Activated CD8-positive, alpha-beta memory T cell treated with anti-CD3 and anti-CD28 coated beads, Interleukin-2, amount 50 U/mL, for 4 hours (primary cell): Measurements from ENCODE around the gene TEK.

Experiments used
- DNase-seq: peaks from one replicate; pipeline ENCODE4 v3.0.0-alpha.2; 2020

The TEK gene

DNA sequence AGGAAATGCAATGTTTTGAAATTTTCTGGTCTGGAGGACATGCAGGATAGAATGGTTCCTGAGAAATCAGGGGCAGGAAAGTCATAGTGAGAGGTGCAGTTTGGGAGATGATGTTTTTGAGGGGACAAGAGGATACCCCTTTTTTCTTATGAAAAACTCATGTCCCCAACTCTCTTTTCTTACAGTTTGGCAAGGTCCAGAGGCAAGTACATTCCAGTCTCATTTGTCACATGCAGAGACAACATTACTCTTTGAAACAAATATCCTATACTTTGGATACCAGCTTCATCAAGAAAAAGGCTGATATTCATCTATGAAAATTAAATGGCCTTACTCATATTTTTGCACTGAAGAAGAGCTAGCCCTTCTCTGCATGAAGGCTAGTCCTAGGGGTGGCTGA lies 139.7 kb downstream of the TEK start:
- DNase-seq: no peak

DNA sequence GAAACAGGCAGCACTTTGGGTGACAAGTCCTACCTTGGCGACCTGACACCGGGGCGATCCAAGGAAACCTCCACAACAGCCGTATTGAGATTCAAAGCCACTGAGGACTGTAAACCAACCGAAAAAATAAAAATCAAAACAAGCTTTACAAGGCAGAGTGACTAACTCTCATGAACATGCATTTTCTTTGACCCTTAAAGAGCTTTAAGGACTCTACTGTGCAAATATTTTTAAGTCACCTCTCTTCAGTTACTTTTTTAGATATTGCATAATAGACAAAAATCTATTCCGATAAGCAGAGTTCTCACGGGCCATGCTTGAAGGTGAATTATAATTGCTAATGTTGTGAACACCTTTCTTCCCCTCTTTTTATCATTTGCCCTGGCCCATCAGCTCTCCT lies 149.6 kb downstream of the TEK start:
- no peak for DNase-seq

DNA sequence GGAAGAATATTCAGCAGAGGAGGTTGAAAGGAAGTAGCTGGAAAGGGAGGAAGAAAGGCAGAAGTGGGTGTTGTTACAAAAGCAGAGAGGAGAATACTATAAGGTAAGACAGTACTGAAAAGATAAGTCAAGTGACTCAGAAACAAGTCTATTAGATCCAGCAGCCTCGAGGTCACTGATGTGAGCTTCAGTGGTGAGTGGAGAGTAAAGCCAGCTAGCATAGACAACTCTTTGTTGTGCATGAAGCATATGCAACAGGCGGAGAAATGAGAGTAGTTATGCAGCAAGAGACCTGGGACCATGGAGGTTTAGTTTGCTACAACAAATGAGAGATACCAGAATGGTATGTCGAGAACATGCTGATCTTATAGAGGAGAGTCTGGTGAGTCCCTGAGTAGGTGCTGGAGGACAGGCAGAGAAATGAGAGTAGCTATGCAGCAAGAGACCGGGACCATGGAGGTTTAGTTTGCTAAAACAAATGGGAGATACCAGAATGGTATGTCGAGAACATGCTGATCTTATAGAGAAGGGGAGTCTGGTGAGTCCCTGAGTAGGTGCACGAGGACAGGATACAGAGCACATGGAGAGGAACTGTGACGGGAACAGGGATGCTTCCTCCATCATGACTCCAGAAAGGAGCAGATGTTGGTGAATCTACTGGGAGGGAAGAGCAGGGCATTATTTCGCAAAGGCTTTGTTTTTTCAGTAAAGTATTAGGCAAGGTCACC lies 151.9 kb downstream of the TEK start:
- DNase-seq: no peak

DNA sequence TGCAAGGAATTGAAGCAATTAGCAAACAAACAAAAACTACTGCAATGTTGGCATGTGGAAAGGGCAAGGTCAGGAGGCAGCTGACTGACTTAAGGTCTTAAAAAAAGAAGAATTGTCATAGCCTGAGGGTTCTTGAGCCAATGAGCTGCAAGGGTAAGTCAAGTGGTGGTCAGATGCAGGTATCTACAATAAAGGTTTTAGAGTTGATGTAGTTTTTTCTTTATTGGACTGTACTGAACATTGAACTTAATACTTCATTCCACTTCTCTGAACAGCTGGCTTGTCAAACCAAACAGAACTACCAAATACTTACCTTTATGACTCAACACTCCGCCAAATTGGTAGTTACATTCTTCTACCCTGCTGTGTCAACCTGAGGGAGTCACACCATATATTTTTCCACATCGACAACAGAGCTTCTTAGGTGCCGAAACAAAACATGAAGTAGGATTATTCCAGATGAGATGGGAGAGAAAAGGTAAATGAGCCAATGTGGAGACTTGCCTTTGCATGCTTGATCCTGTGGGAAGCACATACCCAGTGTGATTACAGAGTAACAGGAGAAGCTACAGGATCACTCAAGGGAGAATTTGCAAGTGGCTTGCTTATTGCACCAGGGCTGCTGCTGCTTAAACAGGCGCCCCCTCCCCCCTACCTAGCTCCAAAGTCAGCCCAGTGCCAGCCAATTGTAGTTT lies 152.6 kb downstream of the TEK start:
- no peak for DNase-seq

DNA sequence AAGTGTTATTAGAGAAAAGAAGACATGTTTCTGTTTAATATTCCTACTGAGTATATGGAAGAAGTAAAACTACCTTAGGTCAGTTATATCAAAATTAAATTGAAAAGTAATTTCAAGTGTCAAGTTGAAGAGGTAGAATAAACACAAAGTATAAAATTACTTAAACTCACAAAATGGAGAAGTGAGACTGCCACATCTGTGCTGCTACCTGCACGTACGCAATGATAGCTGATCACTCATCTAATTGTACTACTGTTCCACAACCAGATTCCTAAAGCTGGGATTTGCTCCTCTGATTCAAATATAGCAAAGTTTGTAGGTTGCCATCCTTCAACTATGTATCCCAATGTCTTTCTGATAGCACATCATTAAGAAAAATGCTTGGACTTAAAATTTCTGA lies 163.1 kb downstream of the TEK start:
- DNase-seq: no peak

DNA sequence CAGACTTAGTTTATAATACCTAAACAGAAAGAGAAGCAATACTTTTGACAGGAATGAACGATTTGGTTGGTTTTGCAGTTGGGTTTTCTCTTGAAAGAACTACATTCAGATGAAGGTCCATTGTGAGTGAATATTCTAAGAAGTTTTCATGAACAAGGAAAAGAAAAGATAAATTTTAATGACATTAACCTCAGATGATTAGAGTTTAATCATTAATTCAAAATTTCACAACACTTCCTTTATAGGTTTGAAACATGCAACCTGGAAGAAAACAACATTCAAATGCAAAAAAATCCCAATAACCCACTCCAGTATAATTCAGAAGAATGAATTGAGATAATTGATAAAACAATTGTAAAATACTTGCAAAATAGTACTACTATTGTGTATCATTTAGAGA lies 164.2 kb downstream of the TEK start:
- no peak for DNase-seq

DNA sequence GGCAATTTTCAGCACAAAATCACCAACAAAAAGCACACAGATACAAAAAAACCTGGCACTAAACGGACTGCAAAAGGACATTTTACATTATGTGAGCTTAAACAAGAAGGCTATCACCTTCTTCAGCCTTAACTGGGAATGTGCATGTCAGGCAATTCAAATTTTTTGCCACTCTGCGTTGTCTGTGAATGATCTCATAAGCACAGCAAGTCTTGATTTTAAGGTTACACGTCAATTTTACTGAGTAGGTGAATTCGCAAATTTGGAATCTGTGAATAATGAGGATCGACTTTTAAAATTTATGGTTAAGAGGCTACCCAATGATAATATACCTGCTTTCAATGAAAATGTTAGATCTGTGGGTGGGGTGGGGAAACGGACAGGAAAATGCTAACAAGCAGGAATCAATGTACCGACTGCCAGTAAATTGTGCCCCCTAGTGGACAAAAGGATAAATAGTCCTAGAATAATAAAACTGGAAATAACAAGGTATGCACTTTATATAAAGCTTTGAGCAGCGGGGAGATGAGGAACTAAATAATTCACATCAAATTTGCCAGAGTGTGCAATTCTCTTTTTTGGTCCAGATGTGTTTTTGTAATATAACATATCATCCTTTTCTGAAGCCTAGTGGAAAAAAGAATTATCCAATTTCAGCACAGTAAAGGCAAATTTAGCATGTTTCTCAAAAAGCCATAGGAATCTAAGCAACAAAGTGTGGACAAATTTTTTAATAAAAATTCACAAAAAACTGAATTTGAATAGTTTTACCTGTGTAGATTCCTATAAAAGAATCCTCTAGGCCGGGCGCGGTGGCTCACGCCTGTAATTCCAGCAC lies 167.4 kb downstream of the TEK start:
- DNase-seq: no peak

DNA sequence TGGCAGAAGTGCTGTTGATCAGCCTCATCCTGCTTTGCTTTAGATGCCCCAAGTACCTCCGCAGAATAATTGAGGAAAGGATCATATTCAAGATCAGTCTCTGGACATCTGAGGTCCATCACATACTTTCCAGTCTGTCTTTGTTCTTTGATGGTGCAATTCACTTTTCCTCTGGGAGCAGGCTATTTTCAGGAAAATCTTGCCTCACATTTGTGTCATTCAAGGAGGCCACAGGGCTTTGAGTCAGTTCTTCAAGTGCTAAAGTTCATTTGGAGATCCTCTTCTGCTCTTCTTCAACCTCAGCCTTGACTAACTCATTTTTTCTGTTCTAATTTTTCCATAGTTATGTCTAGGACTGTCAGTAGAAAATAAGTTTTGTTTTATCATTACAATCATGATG lies 169.3 kb downstream of the TEK start:
- DNase-seq: no peak

DNA sequence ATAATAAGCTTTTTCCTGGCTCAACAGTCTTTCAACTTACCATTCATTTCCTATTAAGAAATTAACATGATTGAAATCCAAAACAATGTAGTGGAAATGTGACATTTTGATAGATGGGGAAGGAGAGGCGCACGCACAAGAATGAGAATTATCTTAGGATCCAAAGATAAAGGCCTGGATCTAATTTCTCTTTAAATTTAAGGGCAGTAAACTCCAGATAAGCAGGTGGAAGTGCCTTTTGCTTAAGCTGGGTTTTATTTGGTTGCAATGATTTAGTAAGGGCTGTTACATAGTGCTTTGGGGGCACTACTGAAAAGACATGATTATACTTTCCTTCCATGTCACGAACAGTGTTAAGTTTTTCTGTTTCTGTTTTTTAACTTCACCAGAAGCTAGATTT lies 170.6 kb downstream of the TEK start:
- no peak for DNase-seq
